ENCODE measurements around the gene TRIM13. TPM values are rescaled to one million over a fixed set of nuclear protein-coding genes. Genes with fewer than 3 reads are reported as not detected.

Gene TRIM13
- total and polyA plus RNA-seq, 4 experiments from 2014 or later, result 13.4 to 32.4 (median 23.3) TPM

GRCh38 chr13:49958321-49958720, 38.5 kb upstream of the TRIM13 start:
- ChIA-PET POLR2A (ENCODE audit: partially characterized antibody) (no interaction called here), CTCF (ENCODE audit: partially characterized antibody) (no interaction called here)
- Mint-ChIP-seq H3K27me3 (peaks cover 3 to 4% of the 10 kb centered on the region in 2 donors), H3K27ac (no peak overlapping the region), H3K4me3 (no peak overlapping the region), H3K9me3 (peaks cover 2 to 29% (median 15%) of the 10 kb centered on the region in 8 donors), H3K36me3 (peaks cover 17 to 20% of the 10 kb centered on the region in 2 donors), H3K4me1 (no peaks in the 10 kb centered on the region)
- no peaks in the 10 kb centered on the region for H3K4me1 ChIP-seq (ENCODE audit: insufficient read depth, low read length)
- no peaks in the 10 kb centered on the region for H3K36me3 ChIP-seq (ENCODE audit: insufficient read depth, low read length)
- H3K4me3 ChIP-seq (ENCODE audit: low read length in 2 of 2), result no peak overlapping the region
- no peak overlapping the region for H3K27ac ChIP-seq (ENCODE audit: low read depth, low read length)
- no peaks in the 10 kb centered on the region for H3K27me3 ChIP-seq (ENCODE audit: insufficient read depth, low read length)
- no peaks in the 10 kb centered on the region for H3K9me3 ChIP-seq (ENCODE audit: control insufficient read depth in 1 of 2, low read length in 2 of 2)
- intact Hi-C loops (cut with micrococcal nuclease), result no loop called here
- no peak for DNase-seq

- Histone ChIP-seq H3K27me3 (ENCODE audit: insufficient read depth, low read length) (no peaks in the 10 kb centered on the region), H3K4me1 (ENCODE audit: insufficient read depth, low read length) (no peaks in the 10 kb centered on the region), H3K4me3 (ENCODE audit: low read length in 2 of 2) (no peak overlapping the region), H3K36me3 (ENCODE audit: insufficient read depth, low read length) (no peaks in the 10 kb centered on the region), H3K9me3 (ENCODE audit: control insufficient read depth in 1 of 2, low read length in 2 of 2) (no peaks in the 10 kb centered on the region), H3K27ac (ENCODE audit: low read depth, low read length) (no peak overlapping the region)
- Mint-ChIP-seq H3K9me3 (peaks cover 4 to 30% (median 20%) of the 10 kb centered on the region in 8 donors), H3K27me3 (no peaks in the 10 kb centered on the region), H3K4me1 (no peaks in the 10 kb centered on the region), H3K36me3 (peaks cover 20 to 29% of the 10 kb centered on the region in 2 donors), H3K4me3 (no peak overlapping the region), H3K27ac (no peak overlapping the region)
- no peak for DNase-seq
- CTCF ChIA-PET (ENCODE audit: partially characterized antibody), result interaction anchor here (1.5 kb wide), 1 partner anchor 9 kb away, joined by 8 read pairs; no protein-coding TSS in a partner anchor
- POLR2A ChIA-PET (ENCODE audit: partially characterized antibody), result no interaction called here
- intact Hi-C loops (cut with micrococcal nuclease), result no loop called here
These were observed 29.4 kb upstream of the TRIM13 start for GRCh38 chr13:49967456-49967855.

GRCh38 chr13:49972709-49973108, 24.1 kb upstream of the TRIM13 start:
- intact Hi-C loops (cut with micrococcal nuclease), result no loop called here
- H3K27ac Mint-ChIP-seq, result peak overlapping the region in 2 of 7 donors; percentile 47 to 72
- POLR2A ChIA-PET (ENCODE audit: partially characterized antibody), result no interaction called here

GRCh38 chr13:49975826-49976225, 21.0 kb upstream of the TRIM13 start:
- ChIA-PET CTCF (ENCODE audit: partially characterized antibody) (interaction anchor here (0.5 to 7.9 kb wide), 42 partner anchors 8 to 1310 kb away, joined by 3 to 105 read pairs (median 4); partner anchors contain the start of genes SPRYD7 and TRIM13), POLR2A (ENCODE audit: partially characterized antibody) (interaction anchor here (0.7 to 3.6 kb wide), 5 partner anchors 21 to 935 kb away, joined by 3 to 18 read pairs (median 4); partner anchors contain the start of genes RNASEH2B, SPRYD7 and TRIM13)
- no peaks in the 10 kb centered on the region for H3K9me3 Mint-ChIP-seq
- no peaks in the 10 kb centered on the region for H3K27me3 ChIP-seq (ENCODE audit: insufficient read depth, low read length)
- no peak overlapping the region for H3K4me3 Mint-ChIP-seq
- intact Hi-C loops (cut with micrococcal nuclease), result loop anchor here (1.0 to 2.0 kb wide), 8 partner anchors 20 to 1311 kb away; no protein-coding TSS in a partner anchor
- H3K27ac Mint-ChIP-seq, result no peak overlapping the region
- H3K27me3 Mint-ChIP-seq, result no peaks in the 10 kb centered on the region
- H3K4me1 Mint-ChIP-seq, result peaks cover 0 to 5% (median 3%) of the 10 kb centered on the region in 4 donors
- no peaks in the 10 kb centered on the region for H3K36me3 Mint-ChIP-seq
- H3K27ac ChIP-seq (ENCODE audit: low read depth, low read length), result no peak overlapping the region
- no peaks in the 10 kb centered on the region for H3K4me1 ChIP-seq (ENCODE audit: insufficient read depth, low read length)
- no peak for DNase-seq
- H3K9me3 ChIP-seq (ENCODE audit: control insufficient read depth in 1 of 2, low read length in 2 of 2), result no peaks in the 10 kb centered on the region
- no peak overlapping the region for H3K4me3 ChIP-seq (ENCODE audit: low read length in 2 of 2)
- no peaks in the 10 kb centered on the region for H3K36me3 ChIP-seq (ENCODE audit: insufficient read depth, low read length)

More at GRCh38 chr13:49972709-49973108, 24.1 kb upstream of the TRIM13 start:
- H3K27ac ChIP-seq (ENCODE audit: low read depth, low read length), result no peak overlapping the region
- H3K27me3 ChIP-seq (ENCODE audit: insufficient read depth, low read length), result no peaks in the 10 kb centered on the region
- H3K4me3 ChIP-seq (ENCODE audit: low read length in 2 of 2), result no peak overlapping the region
- Mint-ChIP-seq H3K27me3 (no peaks in the 10 kb centered on the region), H3K36me3 (peaks cover 0 to 4% of the 10 kb centered on the region in 2 donors), H3K9me3 (no peaks in the 10 kb centered on the region), H3K4me1 (peaks cover 0 to 5% (median 3%) of the 10 kb centered on the region in 4 donors), H3K4me3 (no peak overlapping the region)
- H3K9me3 ChIP-seq (ENCODE audit: control insufficient read depth in 1 of 2, low read length in 2 of 2), result no peaks in the 10 kb centered on the region
- no peak for DNase-seq
- no peaks in the 10 kb centered on the region for H3K4me1 ChIP-seq (ENCODE audit: insufficient read depth, low read length)
- H3K36me3 ChIP-seq (ENCODE audit: insufficient read depth, low read length), result no peaks in the 10 kb centered on the region
- CTCF ChIA-PET (ENCODE audit: partially characterized antibody), result interaction anchor here (1.1 to 7.9 kb wide), 5 partner anchors 24 to 1097 kb away, joined by 3 to 105 read pairs (median 6); partner anchors contain the start of gene TRIM13

GRCh38 chr13:49976314-49977258, 20.3 kb upstream of the TRIM13 start:
- intact Hi-C loops (cut with micrococcal nuclease), result loop anchor here (1.0 to 2.0 kb wide), 8 partner anchors 20 to 1310 kb away; no protein-coding TSS in a partner anchor
- Histone ChIP-seq H3K4me1 (ENCODE audit: insufficient read depth, low read length) (no peaks in the 10 kb centered on the region), H3K27ac (ENCODE audit: low read depth, low read length) (no peak overlapping the region), H3K36me3 (ENCODE audit: insufficient read depth, low read length) (no peaks in the 10 kb centered on the region), H3K4me3 (ENCODE audit: low read length in 2 of 2) (no peak overlapping the region), H3K9me3 (ENCODE audit: control insufficient read depth in 1 of 2, low read length in 2 of 2) (no peaks in the 10 kb centered on the region), H3K27me3 (ENCODE audit: insufficient read depth, low read length) (no peaks in the 10 kb centered on the region)
- POLR2A ChIA-PET (ENCODE audit: partially characterized antibody), result interaction anchor here (0.7 to 3.6 kb wide), 6 partner anchors 20 to 935 kb away, joined by 3 to 18 read pairs (median 4); partner anchors contain the start of genes RNASEH2B, SPRYD7 and TRIM13
- Mint-ChIP-seq H3K4me1 (peaks cover 0 to 5% (median 3%) of the 10 kb centered on the region in 4 donors), H3K27ac (no peak overlapping the region), H3K9me3 (no peaks in the 10 kb centered on the region), H3K36me3 (no peaks in the 10 kb centered on the region), H3K4me3 (no peak overlapping the region), H3K27me3 (no peaks in the 10 kb centered on the region)
- DNase-seq, result peak; percentile 68 to 75 (median 71)
- CTCF ChIA-PET (ENCODE audit: partially characterized antibody), result interaction anchor here (0.7 to 7.9 kb wide), 51 partner anchors 9 to 1310 kb away, joined by 3 to 105 read pairs (median 4); partner anchors contain the start of genes KPNA3, SPRYD7 and TRIM13

- Mint-ChIP-seq H3K27me3 (no peaks in the 10 kb centered on the region), H3K27ac (no peak overlapping the region), H3K9me3 (no peaks in the 10 kb centered on the region), H3K36me3 (no peaks in the 10 kb centered on the region), H3K4me1 (peaks cover 0 to 5% (median 3%) of the 10 kb centered on the region in 4 donors), H3K4me3 (no peak overlapping the region)
- intact Hi-C loops (cut with micrococcal nuclease), result loop anchor here (2.0 kb wide), 1 partner anchor 1309 kb away; no protein-coding TSS in a partner anchor
- no peaks in the 10 kb centered on the region for H3K4me1 ChIP-seq (ENCODE audit: insufficient read depth, low read length)
- H3K27me3 ChIP-seq (ENCODE audit: insufficient read depth, low read length), result no peaks in the 10 kb centered on the region
- DNase-seq, result no peak
- H3K4me3 ChIP-seq (ENCODE audit: low read length in 2 of 2), result no peak overlapping the region
- ChIA-PET CTCF (ENCODE audit: partially characterized antibody) (interaction anchor here (0.6 to 7.9 kb wide), 15 partner anchors 10 to 1308 kb away, joined by 3 to 105 read pairs (median 5); partner anchors contain the start of genes KPNA3 and TRIM13), POLR2A (ENCODE audit: partially characterized antibody) (interaction anchor here (0.9 to 3.6 kb wide), 2 partner anchors 19 to 42 kb away, joined by 3 to 18 read pairs; partner anchors contain the start of genes SPRYD7 and TRIM13)
- no peaks in the 10 kb centered on the region for H3K9me3 ChIP-seq (ENCODE audit: control insufficient read depth in 1 of 2, low read length in 2 of 2)
- H3K27ac ChIP-seq (ENCODE audit: low read depth, low read length), result no peak overlapping the region
- H3K36me3 ChIP-seq (ENCODE audit: insufficient read depth, low read length), result no peaks in the 10 kb centered on the region
These were observed 18.9 kb upstream of the TRIM13 start for GRCh38 chr13:49977992-49978391.
